HG03469 (cell line): ENCODE data around the gene TMEM178A.

Source experiments
- ATAC-seq: cut with Tn5 transposase; IDR thresholded peaks from one replicate; pipeline ENCODE4 v1.9.1; 2021; ENCODE audit warnings: mild to moderate bottlenecking, moderate library complexity, moderate number of reproducible peaks; ENCODE audit not compliant: unreplicated experiment

TMEM178A gene

GRCh38 chr2:39736640-39737039 lies 70.9 kb downstream of the TMEM178A start:
- ATAC-seq, result no peak

- ATAC-seq, result no peak
Measured at GRCh38 chr2:39737661-39738060, 71.9 kb downstream of the TMEM178A start.

- no peak for ATAC-seq
Measured at GRCh38 chr2:39738936-39739335, 73.2 kb downstream of the TMEM178A start.

GRCh38 chr2:39739386-39739785 lies 73.7 kb downstream of the TMEM178A start:
- no peak for ATAC-seq

GRCh38 chr2:39741871-39742270 lies 76.2 kb downstream of the TMEM178A start:
- no peak for ATAC-seq

GRCh38 chr2:39743269-39743776 lies 77.6 kb downstream of the TMEM178A start:
- no peak for ATAC-seq

- no peak for ATAC-seq
Measured at GRCh38 chr2:39755466-39755865, 89.7 kb downstream of the TMEM178A start.

- no peak for ATAC-seq
Measured at GRCh38 chr2:39757156-39757555, 91.4 kb downstream of the TMEM178A start.

- ATAC-seq, result no peak
Measured at GRCh38 chr2:39762448-39762847, 96.7 kb downstream of the TMEM178A start.
